Pancreas (tissue), 10 donors: ENCODE data around the gene ZBTB12. TPM values are rescaled to one million over a fixed set of nuclear protein-coding genes. Genes with fewer than 3 reads are reported as not detected.

ENCODE experiments used
- ATAC-seq, 4 donors: fragments of 200-7000 bp; cut with Tn5 transposase; one replicate each; pipeline versions ENCODE4 v1.8.0 to v1.9.1; 2020; ENCODE audit warnings: mild to moderate bottlenecking in 4 of 4, moderate library complexity in 4 of 4
- DNase-seq, 6 donors: peaks; one replicate each; pipeline ENCODE4 v3.0.0-alpha.2; 2020
- FAIRE-seq: peaks from 2 replicates; lab custom pipeline; 2012; peaks lifted over from hg19 to GRCh38; lab: Jason Lieb, UNC
- H3K27ac ChIP-seq, 4 donors: fragments of 200-600 bp; sonication (generic); 1 replicate in 3 of 4; 2 replicates in 1 of 4; pipeline versions ENCODE4 v1.5.0 to v1.8.0; 2020
- H3K27me3 ChIP-seq, 4 donors: fragments of 200-600 bp; one replicate each; pipeline ENCODE4 v1.8.0; 2021
- H3K36me3 ChIP-seq, 3 donors: fragments of 200-600 bp; sonication (generic) in 1 of 3; one replicate each; pipeline versions ENCODE4 v1.5.0 to v1.8.0; 2020 to 2021
- H3K4me1 ChIP-seq, 3 donors: fragments of 200-600 bp; one replicate each; pipeline ENCODE4 v1.8.0; 2021
- H3K4me3 ChIP-seq, 4 donors: fragments of 200-600 bp; sonication (generic) in 2 of 4; one replicate each; pipeline versions ENCODE4 v1.5.0 to v1.8.0; 2020 to 2021
- H3K9me3 ChIP-seq, 4 donors: fragments of 200-600 bp; one replicate each; pipeline ENCODE4 v1.8.0; 2021
- CTCF ChIP-seq, 4 donors: fragments of 200-600 bp; sonication (generic) in 3 of 4; IDR thresholded peaks; one replicate each; pipeline versions ENCODE4 v1.5.0 to v1.8.0; 2021; ENCODE audit warnings: antibody characterized with exemption in 4 of 4
- WGBS, 2 donors: extraction: QIAGEN DNeasy Blood & Tissue Kit; methylation state at CpG; one replicate each; pipeline ENCODE4 v1.1.7; 2013; 5-methylcytosine and 5-hydroxymethylcytosine counted together
- intact Hi-C, 3 donors: fragments of 100-400 bp; cut with DNase I; formaldehyde crosslinking; loops; one replicate each; pipeline versions ENCODE4 v1.11.1 to v1.14.2; 2022
- polyA plus RNA-seq, 2 donors: library from polyadenylated mRNA; stranded (reverse); fragments of 200-250 nt; gene quantifications; one replicate each; pipeline ENCODE4 v1.2.3, GENCODE V29; 2013
- total RNA-seq, 6 donors: library from RNA; stranded (reverse); fragmentation: NEBNext Ultra II Directional in 4 of 6; extraction: Animal tissue kit (Norgen Biotek cat#: 25700) in 4 of 6; gene quantifications; one replicate each; pipeline versions ENCODE4 v1.2.1 to v1.2.4, GENCODE V29; 2021 to 2023
- donor health status: healthy with polysubstance abuse.
- donor health status: DM: no; HTN: no; CAD: no; lungs with moderate emphysema.
- donor health status: DM: no; HTN: no; CAD: no.
- donor health status: control.
- donor health status: control.
- donor health status: Bipolar disorder and iron deficiency.
- donor health status: DM: yes; HTN: yes; CAD: no.
- donor health status: DM: no; HTN: no; CAD: no.
- donor health status: DM: no; HTN: no; CAD: no.
- donor health status: DM: yes; HTN: yes; CAD: no.

Gene ZBTB12
- total and polyA plus RNA-seq, 8 donors, result 0.60 to 4.5 (median 2.1) TPM

- H3K27me3 ChIP-seq, result no peaks in the 10 kb centered on the region
- H3K9me3 ChIP-seq, result no peaks in the 10 kb centered on the region
- no peak for FAIRE-seq
- no peak for DNase-seq
- H3K4me3 ChIP-seq, result no peak overlapping the region
- WGBS, 2 donors, result 81 to 91% methylated on average over 1 of the region's 1 CpG
- TF ChIP-seq CTCF (IDR thresholded peaks at IDR 0.05), result no peak
- no peaks in the 10 kb centered on the region for H3K36me3 ChIP-seq
- intact Hi-C loops, result loop anchor here in 2 of 3 donors (10.0 kb wide), 1 partner anchor 50 kb away; the partner anchor contains the start of genes NELFE (in 2 of the 2) and SKIC2 (in 2 of the 2)
- H3K27ac ChIP-seq, result no peak overlapping the region
- peaks cover 0 to 6% (median 0%) of the 10 kb centered on the region in 3 donors for H3K4me1 ChIP-seq
- ATAC-seq, result no peak
Measured at GRCh38 chr6:31905041-31905440, 3.2 kb upstream of the ZBTB12 start.

GRCh38 chr6:31903957-31904356 lies 2.1 kb upstream of the ZBTB12 start:
- DNase-seq (no peak), ATAC-seq (no peak), FAIRE-seq (no peak)
- H3K27ac ChIP-seq, result no peak overlapping the region
- no peak for TF ChIP-seq CTCF (IDR thresholded peaks at IDR 0.05)
- H3K4me3 ChIP-seq, result no peak overlapping the region
- H3K27me3 ChIP-seq, result no peaks in the 10 kb centered on the region
- peaks cover under 1 to 6% (median under 1%) of the 10 kb centered on the region in 3 donors for H3K4me1 ChIP-seq
- no peaks in the 10 kb centered on the region for H3K36me3 ChIP-seq
- intact Hi-C loops, result loop anchor here in 2 of 3 donors (10.0 kb wide), 1 partner anchor 51 kb away; the partner anchor contains the start of genes NELFE (in 2 of the 2) and SKIC2 (in 2 of the 2)
- H3K9me3 ChIP-seq, result no peaks in the 10 kb centered on the region
- 60 to 63% methylated on average over 3 of the region's 3 CpGs for WGBS, 2 donors

- no peaks in the 10 kb centered on the region for H3K27me3 ChIP-seq
- DNase-seq (peak in 5 of 6 donors; percentile 71 to 90 (median 78)), ATAC-seq (peak; percentile 9 to 25 (median 16)), FAIRE-seq (no peak)
- peak overlapping the region; percentile 63 to 86 (median 68) for H3K27ac ChIP-seq
- H3K4me1 ChIP-seq, result peaks cover 4 to 11% (median 5%) of the 10 kb centered on the region in 3 donors
- 1 to 2% methylated on average over 29 to 45 of the region's 45 CpGs for WGBS, 2 donors
- no peak for TF ChIP-seq CTCF (IDR thresholded peaks at IDR 0.05)
- intact Hi-C loops, result loop anchor here in 2 of 3 donors (10.0 kb wide), 1 partner anchor 53 kb away; the partner anchor contains the start of genes NELFE (in 2 of the 2) and SKIC2 (in 2 of the 2)
- peak overlapping the region; percentile 39 to 67 (median 55) for H3K4me3 ChIP-seq
- H3K36me3 ChIP-seq, result no peaks in the 10 kb centered on the region
- no peaks in the 10 kb centered on the region for H3K9me3 ChIP-seq
Measured at GRCh38 chr6:31901415-31901952, 402 bp downstream of the ZBTB12 start.

- intact Hi-C loops, result loop anchor here in 2 of 3 donors (10.0 kb wide), 1 partner anchor 54 kb away; the partner anchor contains the start of genes NELFE (in 2 of the 2) and SKIC2 (in 2 of the 2)
- no peaks in the 10 kb centered on the region for H3K9me3 ChIP-seq
- no peaks in the 10 kb centered on the region for H3K27me3 ChIP-seq
- peaks cover 4 to 11% (median 5%) of the 10 kb centered on the region in 3 donors for H3K4me1 ChIP-seq
- peak overlapping the region; percentile 63 to 86 (median 68) for H3K27ac ChIP-seq
- H3K36me3 ChIP-seq, result no peaks in the 10 kb centered on the region
- peak overlapping the region in 3 of 4 donors; percentile 39 to 67 (median 59) for H3K4me3 ChIP-seq
- TF ChIP-seq CTCF (IDR thresholded peaks at IDR 0.05), result no peak
- no peak for FAIRE-seq
- peak in 5 of 6 donors; percentile 36 to 86 (median 56) for DNase-seq
- 10 to 11% methylated on average over 26 to 29 of the region's 29 CpGs for WGBS, 2 donors
- ATAC-seq, result peak in 1 of 4 donors; percentile 0
Measured at GRCh38 chr6:31900917-31901414, 920 bp downstream of the ZBTB12 start.
